Measurements from ENCODE around the gene ULK1. TPM values are rescaled to one million over a fixed set of nuclear protein-coding genes. Genes with fewer than 3 reads are reported as not detected.

ULK1 gene
- total RNA-seq, 1 experiment from 2014 or later, result 34.2 TPM

GRCh38 chr12:131928711-131929580 lies 34.5 kb downstream of the ULK1 start, which contains the start of gene PUS1 (continued):
- TF ChIP-seq ELF1 (IDR thresholded peaks at IDR 0.05; ENCODE audit: borderline replicate concordance, low read depth) (peak; percentile 93; the same call in 1 of the 2 replicates), ZBTB33 (IDR thresholded peaks at IDR 0.05; ENCODE audit: extremely low read depth, insufficient replicate concordance, low read length) (peak; percentile 81), JUND (IDR thresholded peaks at IDR 0.05) (no peak), YY1 (IDR thresholded peaks at IDR 0.05; ENCODE audit: extremely low read depth, insufficient replicate concordance, low read depth, low read length) (no peak), ZNF274 (IDR thresholded peaks at IDR 0.05; ENCODE audit: low read depth, low read length) (no peak), TCF7L2 (IDR thresholded peaks at IDR 0.05; ENCODE audit: borderline replicate concordance, extremely low read depth, insufficient read depth, insufficient read length) (no peak), CTCF (IDR thresholded peaks at IDR 0.05 in 2 of 3, conservative IDR thresholded peaks at IDR 0.05 in 1 of 3; ENCODE audit: borderline replicate concordance in 1 of 3, insufficient read depth in 1 of 3, low read depth in 2 of 3, low read length in 2 of 3) (no peak), POLR2A (IDR thresholded peaks at IDR 0.05; ENCODE audit: borderline replicate concordance, extremely low read depth, insufficient read depth, insufficient read length) (peak; percentile 57)
- TF ChIP-seq, protein P1, sequence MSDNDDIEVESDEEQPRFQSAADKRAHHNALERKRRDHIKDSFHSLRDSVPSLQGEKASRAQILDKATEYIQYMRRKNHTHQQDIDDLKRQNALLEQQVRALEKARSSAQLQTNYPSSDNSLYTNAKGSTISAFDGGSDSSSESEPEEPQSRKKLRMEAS (IDR thresholded peaks at IDR 0.05), result peak; percentile 100

All from HCT116 (cell line).